Peyer's patch (tissue), 4 donors: ENCODE measurements around the gene OR2T4.

Experiments
- CTCF ChIP-seq, 6 experiments: fragments of 450-650 bp in 4 of 6; fragments of 200-600 bp in 2 of 6; sonication (generic) in 1 of 6; IDR thresholded peaks; one replicate each; pipeline ENCODE4 v1.5.1; 2017 to 2019; ENCODE audit warnings: antibody characterized with exemption in 6 of 6, mild to moderate bottlenecking in 3 of 6, moderate library complexity in 1 of 6
- POLR2A ChIP-seq, 2 donors: fragments of 450-650 bp; IDR thresholded peaks; one replicate each; pipeline ENCODE4 v1.5.1; 2017; ENCODE audit warnings: antibody characterized with exemption in 2 of 2, mild to moderate bottlenecking in 2 of 2, moderate library complexity in 2 of 2

- TF ChIP-seq POLR2A (IDR thresholded peaks at IDR 0.05), result no peak
- no peak for TF ChIP-seq CTCF (IDR thresholded peaks at IDR 0.05)
These were observed 12.3 kb downstream of the OR2T4 start for GRCh38 chr1:248373761-248374160.
